ENCODE measurements around the gene EPS8L3. TPM values are rescaled to one million over a fixed set of nuclear protein-coding genes. Genes with fewer than 3 reads are reported as not detected.

EPS8L3 gene
- total RNA-seq, 1 experiment from 2014 or later = 0.96 TPM

DNA sequence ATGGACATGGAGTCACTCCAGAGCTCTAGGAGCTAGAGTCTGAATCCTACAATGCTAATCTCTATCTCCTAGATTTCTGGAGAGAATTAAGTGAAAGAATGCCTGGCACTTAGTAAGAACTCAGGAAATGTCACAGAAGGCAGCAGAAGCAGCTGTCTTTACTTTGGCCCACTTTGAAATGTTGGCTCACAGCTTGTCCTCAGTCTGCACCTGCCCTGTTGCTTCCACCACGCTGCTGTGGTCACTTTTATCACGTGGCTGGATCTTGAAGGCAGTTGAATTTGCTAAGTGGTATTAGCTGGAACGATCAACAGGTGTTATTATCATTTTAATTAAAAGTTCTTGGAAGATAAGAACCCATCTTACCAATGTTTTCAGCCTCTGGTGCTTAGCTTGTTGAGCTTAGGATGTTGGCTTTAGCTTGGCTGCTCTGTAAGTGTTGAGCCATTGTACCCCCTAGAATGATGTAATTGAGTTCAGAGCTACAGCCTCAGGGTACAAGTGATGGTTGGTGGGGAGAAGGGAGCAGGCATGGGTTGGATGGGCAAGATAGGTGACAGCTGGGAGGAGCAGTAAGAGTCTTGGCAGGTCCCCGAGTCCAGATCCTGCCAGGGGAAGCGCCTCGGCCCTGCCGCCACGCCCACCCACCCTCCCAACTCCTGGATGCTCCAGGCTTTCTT is 41.9 kb upstream of the EPS8L3 start:
- H3K9ac ChIP-seq (ENCODE audit: low read length) = no peak overlapping the region
- no peak overlapping the region for H3K4me2 ChIP-seq (ENCODE audit: low read length)
- ChIA-PET CTCF (interaction anchor here (0.7 kb wide), 1 partner anchor 1897 kb away, joined by 3 read pairs; no protein-coding TSS in a partner anchor), POLR2A (no interaction called here), RAD21 (ENCODE audit: low non-redundant PET in 1 of 2, low total read pairs in 2 of 2, uncharacterized antibody in 2 of 2, unreplicated experiment in 2 of 2) (no interaction called here)
- H3K9me2 ChIP-seq (ENCODE audit: insufficient read depth) = no peaks in the 10 kb centered on the region
- no peaks in the 10 kb centered on the region for H3K9me3 ChIP-seq (ENCODE audit: control insufficient read depth in 1 of 2, insufficient read depth in 1 of 2, low read depth in 1 of 2, low read length in 2 of 2)
- no peak overlapping the region for H2AFZ ChIP-seq (ENCODE audit: low read depth, low read length, poor library complexity, severe bottlenecking)
- intact Hi-C loops (cut with micrococcal nuclease) = no loop called here
- BruUV-seq (replicated peaks) = no TSS peak
- H4K20me1 ChIP-seq (ENCODE audit: insufficient read depth) = no peaks in the 10 kb centered on the region
- H3K36me3 ChIP-seq (ENCODE audit: control insufficient read depth in 1 of 2, insufficient read depth in 2 of 2, low read length in 2 of 2) = no peaks in the 10 kb centered on the region
- no peak overlapping the region for H3K27ac ChIP-seq (ENCODE audit: low read depth, low read length)
- peaks cover 4 to 15% of the 10 kb centered on the region in 2 experiments; a peak in 3 of 4 replicates for H3K4me1 ChIP-seq (ENCODE audit: control insufficient read depth in 1 of 2, insufficient read depth in 2 of 2, low read length in 2 of 2)
- ATAC-seq (no peak), DNase-seq (ENCODE audit: low read depth, low spot score) (no peak)
- no peaks in the 10 kb centered on the region for H3K27me3 ChIP-seq (ENCODE audit: insufficient read depth, low read length)
- H3K79me2 ChIP-seq (ENCODE audit: insufficient read depth, low read length) = no peaks in the 10 kb centered on the region
- no peak for TF ChIP-seq ELF1 (IDR thresholded peaks at IDR 0.05; ENCODE audit: borderline replicate concordance, low read depth)
- TF ChIP-seq, protein P1, sequence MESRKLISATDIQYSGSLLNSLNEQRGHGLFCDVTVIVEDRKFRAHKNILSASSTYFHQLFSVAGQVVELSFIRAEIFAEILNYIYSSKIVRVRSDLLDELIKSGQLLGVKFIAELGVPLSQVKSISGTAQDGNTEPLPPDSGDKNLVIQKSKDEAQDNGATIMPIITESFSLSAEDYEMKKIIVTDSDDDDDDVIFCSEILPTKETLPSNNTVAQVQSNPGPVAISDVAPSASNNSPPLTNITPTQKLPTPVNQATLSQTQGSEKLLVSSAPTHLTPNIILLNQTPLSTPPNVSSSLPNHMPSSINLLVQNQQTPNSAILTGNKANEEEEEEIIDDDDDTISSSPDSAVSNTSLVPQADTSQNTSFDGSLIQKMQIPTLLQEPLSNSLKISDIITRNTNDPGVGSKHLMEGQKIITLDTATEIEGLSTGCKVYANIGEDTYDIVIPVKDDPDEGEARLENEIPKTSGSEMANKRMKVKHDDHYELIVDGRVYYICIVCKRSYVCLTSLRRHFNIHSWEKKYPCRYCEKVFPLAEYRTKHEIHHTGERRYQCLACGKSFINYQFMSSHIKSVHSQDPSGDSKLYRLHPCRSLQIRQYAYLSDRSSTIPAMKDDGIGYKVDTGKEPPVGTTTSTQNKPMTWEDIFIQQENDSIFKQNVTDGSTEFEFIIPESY (IDR thresholded peaks at IDR 0.05; ENCODE audit: extremely low read depth, insufficient replicate concordance, low read length) = no peak
- no peak for TF ChIP-seq RAD21 (IDR thresholded peaks at IDR 0.05; ENCODE audit: low read depth)
- TF ChIP-seq EZH2 (IDR thresholded peaks at IDR 0.05) = no peak
- no peak for TF ChIP-seq SRF (IDR thresholded peaks at IDR 0.05; ENCODE audit: low read depth)
- no peak for TF ChIP-seq ZNF274 (IDR thresholded peaks at IDR 0.05; ENCODE audit: low read depth, low read length)
- no peak for TF ChIP-seq CEBPB (IDR thresholded peaks at IDR 0.05; ENCODE audit: low read depth)
- no peak for TF ChIP-seq POLR2AphosphoS5 (IDR thresholded peaks at IDR 0.05; ENCODE audit: low read depth, low read length)
- TF ChIP-seq ATF3 (IDR thresholded peaks at IDR 0.05) = no peak
- no peak for TF ChIP-seq ZFX (IDR thresholded peaks at IDR 0.05)
- TF ChIP-seq, protein P2, sequence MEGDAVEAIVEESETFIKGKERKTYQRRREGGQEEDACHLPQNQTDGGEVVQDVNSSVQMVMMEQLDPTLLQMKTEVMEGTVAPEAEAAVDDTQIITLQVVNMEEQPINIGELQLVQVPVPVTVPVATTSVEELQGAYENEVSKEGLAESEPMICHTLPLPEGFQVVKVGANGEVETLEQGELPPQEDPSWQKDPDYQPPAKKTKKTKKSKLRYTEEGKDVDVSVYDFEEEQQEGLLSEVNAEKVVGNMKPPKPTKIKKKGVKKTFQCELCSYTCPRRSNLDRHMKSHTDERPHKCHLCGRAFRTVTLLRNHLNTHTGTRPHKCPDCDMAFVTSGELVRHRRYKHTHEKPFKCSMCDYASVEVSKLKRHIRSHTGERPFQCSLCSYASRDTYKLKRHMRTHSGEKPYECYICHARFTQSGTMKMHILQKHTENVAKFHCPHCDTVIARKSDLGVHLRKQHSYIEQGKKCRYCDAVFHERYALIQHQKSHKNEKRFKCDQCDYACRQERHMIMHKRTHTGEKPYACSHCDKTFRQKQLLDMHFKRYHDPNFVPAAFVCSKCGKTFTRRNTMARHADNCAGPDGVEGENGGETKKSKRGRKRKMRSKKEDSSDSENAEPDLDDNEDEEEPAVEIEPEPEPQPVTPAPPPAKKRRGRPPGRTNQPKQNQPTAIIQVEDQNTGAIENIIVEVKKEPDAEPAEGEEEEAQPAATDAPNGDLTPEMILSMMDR (IDR thresholded peaks at IDR 0.05 in 2 of 3, conservative IDR thresholded peaks at IDR 0.05 in 1 of 3; ENCODE audit: borderline replicate concordance in 1 of 3, insufficient read depth in 1 of 3, low read depth in 2 of 3, low read length in 2 of 3) = no peak
- no peak for TF ChIP-seq CBX3 (IDR thresholded peaks at IDR 0.05; ENCODE audit: low read depth)
- no peak overlapping the region for H3K4me3 ChIP-seq (replicated peaks in 1 of 2; ENCODE audit: low read depth in 1 of 2, low read length in 2 of 2)

All from HCT116 (cell line).